Stimulated activated CD4-positive, alpha-beta T cell treated with anti-CD3 and anti-CD28 coated beads, Interleukin-15, amount 100 ng/mL, for 1 hour (primary cell): ENCODE data around the gene ABHD6.
"Not testable (repeated sequence)": the region's sequence is repeated elsewhere in the genome, so short reads cannot be mapped to it uniquely, and the experiment has no call there.

Experiments
- DNase-seq, 2 donors: peaks; one replicate each; pipeline ENCODE4 v3.0.0-alpha.2; 2020; ENCODE audit warnings: low read depth in 1 of 2, low spot score in 1 of 2

ABHD6 gene, protein sequence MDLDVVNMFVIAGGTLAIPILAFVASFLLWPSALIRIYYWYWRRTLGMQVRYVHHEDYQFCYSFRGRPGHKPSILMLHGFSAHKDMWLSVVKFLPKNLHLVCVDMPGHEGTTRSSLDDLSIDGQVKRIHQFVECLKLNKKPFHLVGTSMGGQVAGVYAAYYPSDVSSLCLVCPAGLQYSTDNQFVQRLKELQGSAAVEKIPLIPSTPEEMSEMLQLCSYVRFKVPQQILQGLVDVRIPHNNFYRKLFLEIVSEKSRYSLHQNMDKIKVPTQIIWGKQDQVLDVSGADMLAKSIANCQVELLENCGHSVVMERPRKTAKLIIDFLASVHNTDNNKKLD

DNA sequence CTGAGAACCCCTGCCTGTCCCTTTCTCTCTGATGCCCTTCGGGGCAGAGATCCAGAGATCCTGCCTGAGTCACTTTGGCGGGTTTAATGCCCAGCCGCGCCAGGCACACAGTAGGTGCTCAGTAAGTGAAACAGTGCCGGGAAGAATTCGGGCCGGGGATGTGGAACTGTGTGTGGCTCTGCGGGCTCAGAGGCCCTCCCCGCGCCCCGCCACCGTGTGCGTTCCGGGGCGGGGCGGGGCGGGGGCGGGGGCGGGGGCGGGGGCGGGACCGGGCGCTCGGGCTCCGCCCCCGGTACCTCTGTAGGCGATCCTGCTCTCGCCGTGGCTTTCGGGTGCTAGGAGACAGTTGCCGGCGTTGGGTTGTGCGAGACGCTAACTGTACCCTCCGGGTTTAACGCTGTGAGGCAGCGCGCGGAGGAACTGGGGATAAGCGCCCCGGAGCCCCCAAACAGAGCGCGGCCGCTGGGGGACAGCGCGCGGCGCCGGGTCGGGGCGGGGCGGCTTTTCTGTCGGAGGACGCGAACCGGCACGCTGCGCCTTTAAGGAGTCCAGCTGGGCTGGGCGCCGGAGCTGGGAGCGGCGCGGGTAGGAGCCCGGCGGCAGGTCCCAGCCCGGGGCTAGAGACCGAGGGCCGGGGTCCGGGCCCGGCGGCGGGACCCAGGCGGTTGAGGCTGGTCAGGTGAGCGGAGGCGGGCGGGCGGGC lies at the start of gene ABHD6:
TSS of gene ABHD6 (plus strand) at position 555 of the 703 bp plus-strand sequence. CDS start 18,795 bp downstream, outside the sequence.
- peak; percentile 69 to 77 for DNase-seq

DNA sequence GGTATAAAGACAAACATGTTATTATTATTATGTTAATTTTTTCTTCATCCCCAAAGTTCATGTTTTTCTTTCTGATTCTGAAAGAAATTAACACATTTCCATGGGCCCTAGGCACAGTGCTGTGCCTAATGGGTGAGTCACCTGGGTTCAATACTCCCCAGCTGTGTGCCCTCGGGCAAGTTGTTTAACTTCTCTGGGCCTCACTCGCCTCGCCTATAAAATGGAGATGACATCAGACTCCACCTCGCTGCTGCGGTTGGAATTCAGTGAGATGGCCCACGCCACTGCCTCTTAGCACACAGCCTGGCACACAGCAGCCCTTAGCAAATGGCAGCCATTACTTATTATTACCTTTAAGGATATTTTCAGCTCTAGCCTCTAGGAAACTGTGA lies 49.4 kb upstream of the ABHD6 start:
- no peak for DNase-seq

GRCh38 chr3:58188921-58189451 lies 48.6 kb upstream of the ABHD6 start:
- DNase-seq, result no peak

GRCh38 chr3:58189691-58190090 lies 47.9 kb upstream of the ABHD6 start:
- no peak for DNase-seq

DNA sequence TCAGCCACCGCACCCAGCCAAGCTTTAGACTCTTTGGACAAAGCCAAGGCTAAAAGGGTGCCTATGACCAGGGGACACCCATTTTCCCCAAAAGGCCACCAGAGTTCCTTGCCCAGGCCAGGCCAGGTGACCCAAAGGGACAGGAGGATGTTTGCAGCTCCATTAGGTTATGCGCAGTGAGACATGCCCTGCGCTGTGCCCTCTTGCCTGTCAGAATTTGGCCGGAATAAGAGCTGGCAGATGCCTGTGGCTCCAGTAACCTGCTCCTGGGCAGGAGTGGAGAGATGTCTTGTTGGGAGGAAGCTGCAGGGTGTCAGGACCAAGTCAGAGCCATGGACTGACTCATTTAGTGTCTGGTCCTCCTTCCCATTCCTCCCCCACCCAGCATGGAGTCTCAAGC lies 47.3 kb upstream of the ABHD6 start:
- no peak for DNase-seq

- DNase-seq, result no peak
Observed at GRCh38 chr3:58190882-58191281, 46.7 kb upstream of the ABHD6 start.

DNA sequence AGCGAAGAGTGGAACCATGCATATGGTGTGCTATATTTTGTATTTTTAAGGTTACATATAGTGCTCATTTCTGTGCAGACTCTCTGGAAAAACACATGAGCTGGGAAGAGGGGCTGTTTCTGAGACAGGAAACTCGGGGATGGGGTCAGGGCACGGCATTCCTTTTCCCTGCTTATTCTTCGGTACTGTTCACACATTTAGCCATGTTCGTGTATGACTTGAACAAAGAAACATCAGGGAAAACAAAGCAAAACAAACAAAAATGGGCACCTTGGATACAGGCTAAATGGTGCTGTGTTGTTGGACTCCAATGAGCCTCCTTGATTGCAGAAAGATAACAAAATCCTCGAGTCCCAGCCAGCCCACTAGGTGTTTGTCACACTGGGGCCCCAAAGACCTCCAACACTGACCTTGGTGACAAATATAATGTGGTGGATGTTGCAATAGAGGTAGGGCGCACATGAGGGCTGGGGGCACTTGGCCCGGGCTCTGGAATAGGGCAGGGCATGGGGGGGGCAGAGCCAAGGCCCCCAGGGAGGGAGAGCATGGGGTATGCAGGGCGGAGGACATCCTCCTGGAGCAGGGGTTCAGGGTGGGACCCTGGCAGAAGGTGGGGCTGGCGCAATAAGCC lies 46.1 kb upstream of the ABHD6 start:
- DNase-seq, result no peak

GRCh38 chr3:58192069-58192468 lies 45.5 kb upstream of the ABHD6 start:
- DNase-seq, result no peak

DNA sequence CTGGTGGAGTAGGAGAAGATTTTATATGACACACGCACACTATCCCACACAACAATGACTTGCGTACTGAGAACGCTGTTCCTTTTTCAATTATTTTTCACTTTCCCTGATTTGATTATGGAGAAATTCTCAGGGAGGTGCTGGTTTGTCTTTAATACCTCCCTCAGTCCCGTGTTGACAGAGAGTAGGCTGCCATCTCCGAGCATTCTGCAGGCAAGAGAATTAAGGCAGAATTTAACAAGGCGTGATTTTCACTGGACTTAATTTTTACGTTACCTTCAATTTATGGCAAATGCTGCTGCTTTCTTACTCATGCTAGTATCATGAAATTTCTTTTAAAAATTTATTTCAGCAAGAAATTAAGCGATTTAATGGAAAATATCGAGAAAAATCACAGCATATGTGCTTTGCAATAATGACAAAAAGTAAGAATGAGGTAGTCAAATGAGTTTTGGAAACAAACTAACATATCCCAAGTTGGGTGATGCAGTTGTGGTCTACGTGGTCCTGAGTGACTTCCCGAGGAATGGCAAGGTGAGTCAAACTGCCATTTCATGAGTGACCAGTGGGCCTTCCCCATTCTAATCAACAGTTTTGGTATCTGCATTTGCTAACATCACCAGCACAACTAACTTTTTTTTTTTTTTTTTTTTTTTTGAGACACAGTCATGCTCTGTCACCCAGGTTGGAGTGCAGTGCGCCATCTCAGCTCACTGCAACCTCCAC lies 43.7 kb upstream of the ABHD6 start:
- DNase-seq, result no peak

DNA sequence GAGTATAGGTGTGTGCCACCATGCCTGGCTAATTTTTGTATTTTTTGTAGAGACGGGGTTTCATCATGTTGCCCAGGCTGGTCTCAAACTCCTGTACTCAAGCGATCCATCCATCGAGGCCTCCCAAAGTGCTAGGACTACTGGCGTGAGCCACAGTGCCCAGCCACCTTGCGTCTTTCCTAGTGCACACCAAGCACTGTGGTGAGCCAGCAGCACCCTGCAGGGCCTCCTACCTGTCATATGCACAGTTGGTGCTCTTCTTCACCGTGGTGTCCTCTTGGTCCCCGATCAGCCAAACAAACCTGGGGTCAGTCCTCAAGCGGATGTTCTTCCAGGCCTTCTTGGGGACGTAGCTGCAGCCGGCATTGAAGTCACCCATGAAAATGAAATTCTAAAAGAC lies 40.0 kb upstream of the ABHD6 start:
- no peak for DNase-seq

GRCh38 chr3:58198362-58198761 lies 39.2 kb upstream of the ABHD6 start:
- no peak for DNase-seq

DNA sequence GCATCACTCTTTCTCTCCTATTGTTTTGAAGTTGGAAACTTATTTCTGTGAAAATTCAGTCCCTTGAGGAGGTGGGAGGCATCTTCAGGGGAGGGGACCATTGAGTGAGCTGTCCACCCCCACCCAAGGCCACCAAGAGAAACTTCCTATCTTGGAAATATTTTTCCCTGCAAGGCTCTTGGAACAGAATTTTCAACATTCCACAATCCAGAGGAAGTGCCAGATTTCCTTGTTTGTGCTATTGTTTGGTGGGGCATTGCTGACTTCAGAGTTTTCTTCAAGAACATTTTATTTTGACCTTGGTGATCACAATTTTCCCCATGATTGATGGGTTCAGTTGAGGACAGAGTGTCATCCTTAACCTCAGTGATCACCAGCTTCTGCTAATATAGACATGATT lies 38.8 kb upstream of the ABHD6 start:
- no peak for DNase-seq

- no peak for DNase-seq
Observed at GRCh38 chr3:58200121-58200709, 37.4 kb upstream of the ABHD6 start.

DNA sequence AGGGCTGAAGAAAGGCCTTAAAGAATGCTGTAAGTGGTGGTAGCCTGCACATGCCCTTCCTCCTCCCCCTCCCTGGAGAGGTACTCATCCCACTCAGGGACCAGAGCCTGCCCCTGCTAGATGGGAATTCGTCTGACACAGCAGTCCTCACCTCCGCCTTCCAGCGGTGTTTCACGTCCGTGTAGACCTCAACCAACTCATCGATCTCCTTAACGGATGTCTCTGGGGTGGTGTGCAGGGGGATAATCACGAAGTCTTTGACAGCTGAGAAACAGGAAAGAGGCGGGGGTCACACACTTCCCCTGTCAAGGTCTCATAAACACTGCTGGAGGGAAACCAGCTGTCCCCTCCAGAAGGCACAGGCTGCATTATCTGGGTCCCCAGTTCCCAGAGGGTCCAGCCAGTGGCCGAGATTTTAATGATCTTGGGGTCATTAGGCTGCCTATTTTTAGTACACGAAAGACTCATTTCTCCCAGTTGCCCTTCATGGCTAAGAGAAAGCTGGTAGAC lies 36.7 kb upstream of the ABHD6 start:
- DNase-seq, result no peak

- not testable (repeated sequence) for DNase-seq
Observed at GRCh38 chr3:58201451-58201850, 36.1 kb upstream of the ABHD6 start.

GRCh38 chr3:58202917-58203360 lies 34.7 kb upstream of the ABHD6 start:
- no peak for DNase-seq

DNA sequence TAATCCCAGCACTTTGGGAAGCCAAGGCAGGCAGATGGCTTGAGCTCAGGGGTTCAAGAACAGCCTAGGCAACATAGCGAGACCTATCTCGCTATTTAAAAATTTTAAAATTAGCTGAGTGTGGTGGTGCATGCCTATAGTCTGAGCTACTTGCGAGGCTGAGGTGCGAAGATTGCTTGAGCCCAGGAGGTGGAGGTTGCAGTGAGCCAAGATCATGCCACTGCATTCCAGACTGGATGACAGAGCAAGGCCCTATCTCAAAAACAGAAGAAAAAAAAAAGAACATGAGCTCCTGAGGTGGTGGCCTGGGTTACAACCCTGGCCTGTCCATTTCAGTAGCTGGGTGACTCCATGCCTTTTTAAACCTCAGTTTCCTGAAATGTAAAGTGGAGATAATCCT lies 34.1 kb upstream of the ABHD6 start:
- no peak for DNase-seq

- no peak for DNase-seq
Observed at GRCh38 chr3:58204720-58205119, 32.9 kb upstream of the ABHD6 start.

DNA sequence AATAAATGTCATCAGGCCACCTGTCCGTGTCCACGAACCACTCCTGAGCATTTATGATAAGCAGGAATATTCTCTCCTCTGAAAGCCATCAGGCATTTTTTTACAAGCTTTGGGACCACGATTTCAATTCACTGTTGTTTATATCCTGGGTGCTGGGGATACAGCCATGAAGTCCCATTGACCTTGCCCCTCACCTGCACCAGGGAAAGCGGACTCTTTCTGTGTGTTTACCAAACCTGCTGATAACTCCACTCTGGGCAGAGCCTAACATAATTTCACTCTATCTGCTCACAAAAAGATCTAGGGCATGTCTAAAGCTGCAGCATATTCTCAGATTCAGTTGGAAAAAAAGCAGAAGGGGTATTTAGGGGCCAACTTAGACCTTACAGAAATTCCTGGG lies 31.6 kb upstream of the ABHD6 start:
- no peak for DNase-seq

GRCh38 chr3:58206406-58207011 lies 31.1 kb upstream of the ABHD6 start:
- DNase-seq, result no peak
